MCF 10A (cell line): ENCODE data around the gene CFTR. TPM values are rescaled to one million over a fixed set of nuclear protein-coding genes. Genes with fewer than 3 reads are reported as not detected.

Experiments
- Bru-seq: library from RNA; stranded (reverse); fragments of 400-500 nt; gene quantifications from one replicate; lab custom pipeline; 2021; lab: Mats Ljungman, UMichigan
- BruChase-seq, 2 experiments: library from RNA; stranded (reverse); fragments of 400-500 nt; gene quantifications; one replicate each; lab custom pipeline; 2021; lab: Mats Ljungman, UMichigan
- BruUV-seq: library from RNA; stranded (reverse); fragments of 400-500 nt; replicated peaks from 2 replicates; lab custom pipeline; 2021; lab: Mats Ljungman, UMichigan
- CTCF ChIA-PET: fragments of 300-600 bp; sonication (Branson Sonifier 250); formaldehyde crosslinking; extraction: SDS; loops from one replicate; lab custom pipeline; 2021; ENCODE audit warnings: antibody characterized with exemption, inconsistent platforms; lab: Yijun Ruan, JAX
- POLR2A ChIA-PET: fragments of 300-600, 350-650 bp; sonication (Branson Sonifier 250); formaldehyde crosslinking; extraction: SDS; loops from one replicate; lab custom pipeline; 2020; ENCODE audit warnings: antibody characterized with exemption, inconsistent platforms; lab: Yijun Ruan, JAX
- DNase-seq: peaks from one replicate; pipeline ENCODE4 v3.0.0-alpha.2; 2018; ENCODE audit not compliant: unreplicated experiment
- H3K27ac Mint-ChIP-seq: one replicate; pipeline ENCODE4 v1.8.0; 2022; ENCODE audit warnings: mild to moderate bottlenecking, low read depth, mixed read lengths; ENCODE audit not compliant: unreplicated experiment
- H3K27me3 Mint-ChIP-seq: one replicate; pipeline ENCODE4 v1.8.0; 2022; ENCODE audit warnings: mixed read lengths; ENCODE audit not compliant: insufficient read depth, unreplicated experiment
- H3K36me3 Mint-ChIP-seq: one replicate; pipeline ENCODE4 v1.8.0; 2022; ENCODE audit warnings: mild to moderate bottlenecking, moderate library complexity, mixed read lengths; ENCODE audit not compliant: insufficient read depth, unreplicated experiment
- H3K4me1 Mint-ChIP-seq: one replicate; pipeline ENCODE4 v1.8.0; 2022; ENCODE audit warnings: mixed read lengths; ENCODE audit not compliant: insufficient read depth, unreplicated experiment
- H3K4me3 Mint-ChIP-seq: one replicate; pipeline ENCODE4 v1.8.0; 2022; ENCODE audit warnings: mild to moderate bottlenecking, moderate library complexity, mixed read lengths; ENCODE audit not compliant: unreplicated experiment
- H3K9me3 Mint-ChIP-seq: one replicate; pipeline ENCODE4 v1.8.0; 2022; ENCODE audit warnings: mixed read lengths; ENCODE audit not compliant: unreplicated experiment
- intact Hi-C: fragments of 100-400 bp; cut with micrococcal nuclease; formaldehyde crosslinking; loops from 2 replicates; pipeline ENCODE4 v1.14.1; 2022
- long read RNA-seq: library from polyadenylated mRNA; stranded (forward); transcript quantifications from one replicate; pipeline ENCODE4 v2.0.0, GENCODE V29; 2022
- total RNA-seq: library from RNA; stranded (reverse); gene quantifications from 2 replicates; pipeline ENCODE4 v1.2.3, GENCODE V29; 2022
- TF ChIP-seq, protein P1 (sequence below): fragments of 200-600 bp; IDR thresholded peaks from one replicate; pipeline ENCODE4 v1.8.0; 2022; ENCODE audit warnings: antibody characterized with exemption, mild to moderate bottlenecking; ENCODE audit not compliant: unreplicated experiment

Gene CFTR
- not detected in 2 replicates for total RNA-seq
- percentile 14 among the genes with signal in this experiment for Bru-seq, nascent RNA
- BruChase-seq, experiment 1, labeled RNA remaining after a 6-hour chase, result percentile 11 among the genes with signal in this experiment
- BruChase-seq, experiment 2, labeled RNA remaining after a 2-hour chase, result percentile 8 among the genes with signal in this experiment
- long read RNA-seq, result 0 reads

DNA sequence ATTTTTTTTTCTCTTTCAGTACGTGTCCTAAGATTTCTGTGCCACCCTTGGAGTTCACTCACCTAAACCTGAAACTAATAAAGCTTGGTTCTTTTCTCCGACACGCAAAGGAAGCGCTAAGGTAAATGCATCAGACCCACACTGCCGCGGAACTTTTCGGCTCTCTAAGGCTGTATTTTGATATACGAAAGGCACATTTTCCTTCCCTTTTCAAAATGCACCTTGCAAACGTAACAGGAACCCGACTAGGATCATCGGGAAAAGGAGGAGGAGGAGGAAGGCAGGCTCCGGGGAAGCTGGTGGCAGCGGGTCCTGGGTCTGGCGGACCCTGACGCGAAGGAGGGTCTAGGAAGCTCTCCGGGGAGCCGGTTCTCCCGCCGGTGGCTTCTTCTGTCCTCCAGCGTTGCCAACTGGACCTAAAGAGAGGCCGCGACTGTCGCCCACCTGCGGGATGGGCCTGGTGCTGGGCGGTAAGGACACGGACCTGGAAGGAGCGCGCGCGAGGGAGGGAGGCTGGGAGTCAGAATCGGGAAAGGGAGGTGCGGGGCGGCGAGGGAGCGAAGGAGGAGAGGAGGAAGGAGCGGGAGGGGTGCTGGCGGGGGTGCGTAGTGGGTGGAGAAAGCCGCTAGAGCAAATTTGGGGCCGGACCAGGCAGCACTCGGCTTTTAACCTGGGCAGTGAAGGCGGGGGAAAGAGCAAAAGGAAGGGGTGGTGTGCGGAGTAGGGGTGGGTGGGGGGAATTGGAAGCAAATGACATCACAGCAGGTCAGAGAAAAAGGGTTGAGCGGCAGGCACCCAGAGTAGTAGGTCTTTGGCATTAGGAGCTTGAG lies at the start of gene CFTR:
TSS of gene CFTR (plus strand) at position 801 of the 830 bp plus-strand sequence. CDS start 70 bp downstream, outside the sequence.
- intact Hi-C loops, result no loop called here
- DNase-seq, result no peak

DNA sequence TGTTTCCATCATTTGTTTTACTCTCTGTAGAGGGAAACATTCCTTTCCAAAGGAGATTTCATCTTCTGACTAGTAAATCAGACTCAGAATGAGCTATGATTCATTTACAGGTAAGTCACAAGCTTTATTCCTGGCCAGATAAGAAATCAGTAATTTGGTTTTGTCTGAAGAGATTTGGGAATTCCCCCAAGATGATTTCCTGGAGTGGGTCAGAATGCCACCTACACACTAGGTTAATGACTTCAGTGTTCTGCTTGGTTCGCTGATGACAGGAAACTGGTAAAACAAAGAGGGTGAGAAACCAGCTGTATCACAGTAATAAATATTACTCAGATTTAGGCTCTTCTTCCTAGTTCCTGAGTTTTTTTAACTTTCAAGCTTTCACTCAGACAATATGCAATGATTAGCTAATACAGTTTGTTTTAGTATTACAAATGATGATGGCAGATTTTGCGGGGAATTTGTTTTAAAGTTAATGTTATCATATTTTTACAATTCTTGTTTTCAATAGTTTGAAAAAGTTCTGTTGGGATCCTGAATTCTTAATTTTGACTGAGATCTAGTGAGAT lies 44.3 kb upstream of the CFTR start:
- H3K4me1 Mint-ChIP-seq, result no peaks in the 10 kb centered on the region
- POLR2A ChIA-PET, result no interaction called here
- no TSS peak for BruUV-seq
- no peak for DNase-seq
- intact Hi-C loops, result no loop called here
- CTCF ChIA-PET, result no interaction called here
- H3K27me3 Mint-ChIP-seq, result peaks cover 96% of the 10 kb centered on the region
- H3K27ac Mint-ChIP-seq, result no peak overlapping the region
- H3K9me3 Mint-ChIP-seq, result no peaks in the 10 kb centered on the region
- no peaks in the 10 kb centered on the region for H3K36me3 Mint-ChIP-seq
- TF ChIP-seq, protein P1, sequence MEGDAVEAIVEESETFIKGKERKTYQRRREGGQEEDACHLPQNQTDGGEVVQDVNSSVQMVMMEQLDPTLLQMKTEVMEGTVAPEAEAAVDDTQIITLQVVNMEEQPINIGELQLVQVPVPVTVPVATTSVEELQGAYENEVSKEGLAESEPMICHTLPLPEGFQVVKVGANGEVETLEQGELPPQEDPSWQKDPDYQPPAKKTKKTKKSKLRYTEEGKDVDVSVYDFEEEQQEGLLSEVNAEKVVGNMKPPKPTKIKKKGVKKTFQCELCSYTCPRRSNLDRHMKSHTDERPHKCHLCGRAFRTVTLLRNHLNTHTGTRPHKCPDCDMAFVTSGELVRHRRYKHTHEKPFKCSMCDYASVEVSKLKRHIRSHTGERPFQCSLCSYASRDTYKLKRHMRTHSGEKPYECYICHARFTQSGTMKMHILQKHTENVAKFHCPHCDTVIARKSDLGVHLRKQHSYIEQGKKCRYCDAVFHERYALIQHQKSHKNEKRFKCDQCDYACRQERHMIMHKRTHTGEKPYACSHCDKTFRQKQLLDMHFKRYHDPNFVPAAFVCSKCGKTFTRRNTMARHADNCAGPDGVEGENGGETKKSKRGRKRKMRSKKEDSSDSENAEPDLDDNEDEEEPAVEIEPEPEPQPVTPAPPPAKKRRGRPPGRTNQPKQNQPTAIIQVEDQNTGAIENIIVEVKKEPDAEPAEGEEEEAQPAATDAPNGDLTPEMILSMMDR, result no peak
- no peak overlapping the region for H3K4me3 Mint-ChIP-seq

More for the DNA sequence above, at the start of gene CFTR:
- peaks cover 88% of the 10 kb centered on the region for H3K27me3 Mint-ChIP-seq
- no peak within 1 kb of the TSS for H3K27ac Mint-ChIP-seq
- ChIA-PET POLR2A (no interaction called here), CTCF (no interaction called here)
- H3K4me3 Mint-ChIP-seq, result no peak within 1 kb of the TSS
- no TSS peak for BruUV-seq
- no peaks in the 10 kb centered on the region for H3K4me1 Mint-ChIP-seq
- no peaks in the 10 kb centered on the region for H3K9me3 Mint-ChIP-seq
- TF ChIP-seq, protein P1, result no peak
- no peaks in the 10 kb centered on the region for H3K36me3 Mint-ChIP-seq

DNA sequence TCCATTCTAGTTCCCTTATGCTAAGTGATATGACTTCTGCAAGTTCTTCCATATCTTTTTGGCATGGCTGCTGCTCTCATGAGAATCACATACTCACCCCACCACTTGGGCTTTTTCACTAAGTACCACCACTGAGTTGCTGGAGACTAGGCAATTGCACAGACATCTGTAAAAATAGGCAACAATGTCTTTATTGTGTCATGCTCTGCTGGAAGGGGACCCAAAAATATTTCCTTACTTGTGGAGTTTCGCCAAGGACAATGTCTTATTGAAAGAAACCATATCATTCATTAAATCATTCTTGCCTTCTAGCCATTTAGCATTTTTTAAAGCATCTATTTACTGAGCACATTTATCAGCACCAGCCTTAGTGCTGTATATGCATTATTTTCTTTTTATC lies 35.2 kb upstream of the CFTR start:
- DNase-seq, result no peak
- Mint-ChIP-seq H3K36me3 (peaks cover 6% of the 10 kb centered on the region), H3K9me3 (no peaks in the 10 kb centered on the region), H3K4me1 (no peaks in the 10 kb centered on the region), H3K27ac (no peak overlapping the region), H3K27me3 (peaks cover 59% of the 10 kb centered on the region), H3K4me3 (no peak overlapping the region)
- ChIA-PET POLR2A (no interaction called here), CTCF (interaction anchor here (2.1 kb wide), 1 partner anchor 15 kb away, joined by 9 read pairs; no protein-coding TSS in a partner anchor)
- TF ChIP-seq, protein P1, result no peak
- intact Hi-C loops, result no loop called here
- BruUV-seq, result no TSS peak

DNA sequence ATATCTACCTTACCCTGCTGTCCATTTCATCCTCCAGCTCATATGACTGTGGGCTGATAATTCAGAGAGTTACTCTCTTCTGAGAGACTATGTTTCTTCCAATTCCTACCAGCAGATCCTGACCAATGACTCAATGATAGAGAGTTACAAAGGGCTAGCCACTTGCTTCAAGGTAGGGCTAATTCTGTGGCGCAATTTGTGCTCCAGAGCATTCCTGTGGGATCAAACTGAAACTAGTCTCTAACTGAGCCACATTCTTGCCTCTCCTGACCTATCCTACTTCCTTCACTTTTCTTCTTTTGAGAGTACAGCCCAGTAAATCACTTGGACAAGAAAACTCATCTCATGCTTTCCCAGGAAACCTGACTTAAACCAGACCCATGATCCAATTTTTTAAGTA lies 34.6 kb upstream of the CFTR start:
- no peak overlapping the region for H3K4me3 Mint-ChIP-seq
- BruUV-seq, result no TSS peak
- DNase-seq, result no peak
- ChIA-PET POLR2A (no interaction called here), CTCF (no interaction called here)
- H3K27ac Mint-ChIP-seq, result no peak overlapping the region
- TF ChIP-seq, protein P1, result no peak
- H3K27me3 Mint-ChIP-seq, result peaks cover 60% of the 10 kb centered on the region
- H3K9me3 Mint-ChIP-seq, result no peaks in the 10 kb centered on the region
- H3K4me1 Mint-ChIP-seq, result no peaks in the 10 kb centered on the region
- H3K36me3 Mint-ChIP-seq, result peaks cover 6% of the 10 kb centered on the region
- intact Hi-C loops, result no loop called here
